H1 (cell line): ENCODE measurements around the gene SMARCAL1. TPM values are rescaled to one million over a fixed set of nuclear protein-coding genes. Genes with fewer than 3 reads are reported as not detected.

Source experiments
- CTCF ChIA-PET: fragments of 300-600 bp; sonication (Branson Sonifier 250); formaldehyde crosslinking; loops from one replicate; lab custom pipeline; 2021; ENCODE audit not compliant: partially characterized antibody; lab: Charles Lee
- POLR2A ChIA-PET: fragments of 300-600 bp; sonication (Branson Sonifier 250); formaldehyde crosslinking; loops from one replicate; lab custom pipeline; 2021; ENCODE audit warnings: inconsistent platforms; ENCODE audit not compliant: partially characterized antibody; lab: Charles Lee
- DNase-seq, 2 experiments: peaks; one replicate each; pipeline versions ENCODE4 v3.0.0 to v3.0.0-alpha.2; 2010 to 2022; ENCODE audit warnings: low spot score in 2 of 2, low read depth in 1 of 2, mixed read lengths in 1 of 2
- FAIRE-seq: peaks from 2 replicates; lab custom pipeline; 2011; peaks lifted over from hg19 to GRCh38; lab: Jason Lieb, UNC
- H2AFZ ChIP-seq: 2 replicates; pipeline ENCODE4 v1.8.1; 2012; ENCODE audit warnings: low read length, inconsistent platforms
- H2AK5ac ChIP-seq: 2 replicates; pipeline ENCODE4 v1.6.1; 2013; ENCODE audit warnings: low read depth, low read length
- H2BK120ac ChIP-seq: replicated peaks from 2 replicates; pipeline ENCODE3; 2013; ENCODE audit warnings: low read depth, low read length, inconsistent platforms
- H2BK12ac ChIP-seq: 2 replicates; pipeline ENCODE4 v1.6.1; 2013; ENCODE audit warnings: low read depth, low read length
- H2BK15ac ChIP-seq: 2 replicates; pipeline ENCODE4 v1.6.1; 2013; ENCODE audit warnings: low read length
- H2BK20ac ChIP-seq: 2 replicates; pipeline ENCODE4 v1.6.1; 2013; ENCODE audit warnings: low read length
- H2BK5ac ChIP-seq: 2 replicates; pipeline ENCODE4 v1.6.1; 2013; ENCODE audit warnings: low read depth, low read length
- H3K14ac ChIP-seq: 2 replicates; pipeline ENCODE4 v1.6.1; 2013; ENCODE audit warnings: inconsistent platforms; ENCODE audit not compliant: insufficient read length
- H3K18ac ChIP-seq: 2 replicates; pipeline ENCODE4 v1.6.1; 2013; ENCODE audit warnings: low read length; ENCODE audit errors: extremely low read depth
- H3K23ac ChIP-seq: 2 replicates; pipeline ENCODE4 v1.6.1; 2013; ENCODE audit warnings: inconsistent platforms; ENCODE audit not compliant: insufficient read length
- H3K23me2 ChIP-seq: 2 replicates; pipeline ENCODE4 v1.6.1; 2013; ENCODE audit warnings: low read depth, low read length
- H3K27ac ChIP-seq: 2 replicates; pipeline ENCODE4 v1.6.1; 2011; ENCODE audit warnings: low read depth, low read length, inconsistent platforms
- H3K27me3 ChIP-seq, 4 experiments: replicated peaks in 1 of 4; 1 replicate in 1 of 4; 2 replicates in 3 of 4; pipeline versions ENCODE4 v1.6.1 to v1.8.1; 2011 to 2013; ENCODE audit warnings: low read length in 3 of 4, mild to moderate bottlenecking in 3 of 4, inconsistent platforms in 2 of 4, mixed read lengths in 2 of 4, moderate library complexity in 1 of 4; ENCODE audit not compliant: control insufficient read depth in 3 of 4, insufficient read depth in 3 of 4; ENCODE audit errors: extremely low read depth in 1 of 4
- H3K36me3 ChIP-seq, 4 experiments: 2 replicates each; pipeline versions ENCODE4 v1.6.1 to v1.8.1; 2011 to 2013; ENCODE audit warnings: mild to moderate bottlenecking in 4 of 4, low read length in 3 of 4, moderate library complexity in 2 of 4, control low read depth in 1 of 4, inconsistent platforms in 1 of 4; ENCODE audit not compliant: insufficient read depth in 4 of 4, control insufficient read depth in 2 of 4
- H3K4ac ChIP-seq: replicated peaks from 2 replicates; pipeline ENCODE3; 2013; ENCODE audit warnings: low read length, low read depth, mixed read lengths, inconsistent platforms; ENCODE audit not compliant: insufficient read length
- H3K4me1 ChIP-seq, 4 experiments: replicated peaks in 1 of 4; 1 replicate in 1 of 4; 2 replicates in 3 of 4; pipeline versions ENCODE4 v1.6.1 to v1.8.1; 2011 to 2013; ENCODE audit warnings: low read length in 3 of 4, inconsistent platforms in 2 of 4, mixed read lengths in 1 of 4; ENCODE audit not compliant: insufficient read depth in 4 of 4, control insufficient read depth in 3 of 4
- H3K4me2 ChIP-seq, 2 experiments: 2 replicates each; pipeline versions ENCODE4 v1.6.1 to v1.8.1; 2011 to 2013; ENCODE audit warnings: low read depth in 2 of 2, low read length in 2 of 2, control low read depth in 1 of 2, inconsistent platforms in 1 of 2, mild to moderate bottlenecking in 1 of 2; ENCODE audit not compliant: insufficient read depth in 1 of 2
- H3K4me3 ChIP-seq, 4 experiments: fragments of 200-600, 300-600 bp in 1 of 4; sonication (generic), shearing (Covaris generic), sonication (Bioruptor Twin) in 1 of 4; 2 replicates each; pipeline versions ENCODE4 v1.5.1 to v1.8.1; 2011 to 2016; ENCODE audit warnings: low read length in 4 of 4, low read depth in 3 of 4, control low read depth in 2 of 4, inconsistent platforms in 2 of 4, mild to moderate bottlenecking in 2 of 4, mixed read lengths in 1 of 4, moderate library complexity in 1 of 4; ENCODE audit not compliant: insufficient read depth in 2 of 4; ENCODE audit errors: extremely low read depth in 1 of 4
- H3K56ac ChIP-seq: replicated peaks from 2 replicates; pipeline ENCODE3; 2013; ENCODE audit warnings: low read depth, mild to moderate bottlenecking, mixed read lengths, low read length, inconsistent platforms; ENCODE audit not compliant: insufficient read length
- H3K79me1 ChIP-seq: 2 replicates; pipeline ENCODE4 v1.6.1; 2013; ENCODE audit warnings: low read depth, low read length, control low read depth
- H3K79me2 ChIP-seq, 2 experiments: 2 replicates each; pipeline versions ENCODE4 v1.6.1 to v1.8.1; 2012 to 2013; ENCODE audit warnings: low read length in 2 of 2, mild to moderate bottlenecking in 2 of 2, inconsistent platforms in 1 of 2; ENCODE audit not compliant: insufficient read depth in 2 of 2, control insufficient read depth in 1 of 2
- H3K9ac ChIP-seq, 4 experiments: replicated peaks in 1 of 4; 1 replicate in 1 of 4; 2 replicates in 3 of 4; pipeline versions ENCODE4 v1.6.1 to v1.8.1; 2011 to 2013; ENCODE audit warnings: low read depth in 3 of 4, low read length in 3 of 4, control low read depth in 2 of 4, mild to moderate bottlenecking in 2 of 4, moderate library complexity in 2 of 4, inconsistent platforms in 1 of 4; ENCODE audit errors: extremely low read depth in 1 of 4
- H3K9me3 ChIP-seq, 2 experiments: 2 replicates each; pipeline versions ENCODE4 v1.6.1 to v1.8.1; 2012 to 2013; ENCODE audit warnings: mild to moderate bottlenecking in 2 of 2, moderate library complexity in 2 of 2, control low read depth in 1 of 2, inconsistent platforms in 1 of 2, low read depth in 1 of 2, low read length in 1 of 2, mixed read lengths in 1 of 2; ENCODE audit not compliant: insufficient read depth in 2 of 2
- H4K20me1 ChIP-seq, 2 experiments: replicated peaks in 1 of 2; 2 replicates each; pipeline versions ENCODE3 to v1.8.1; 2011 to 2013; ENCODE audit warnings: inconsistent platforms in 2 of 2, low read length in 2 of 2, mild to moderate bottlenecking in 1 of 2; ENCODE audit not compliant: insufficient read depth in 2 of 2, control insufficient read depth in 1 of 2
- H4K5ac ChIP-seq: 2 replicates; pipeline ENCODE4 v1.6.1; 2013; ENCODE audit warnings: low read length, low read depth, mixed read lengths, inconsistent platforms; ENCODE audit not compliant: insufficient read length
- H4K8ac ChIP-seq: 2 replicates; pipeline ENCODE4 v1.8.0; 2013; ENCODE audit warnings: mild to moderate bottlenecking, moderate library complexity, low read length, inconsistent platforms; ENCODE audit not compliant: insufficient read depth; ENCODE audit errors: extremely low read depth
- H4K91ac ChIP-seq: replicated peaks from 2 replicates; pipeline ENCODE3; 2013; ENCODE audit warnings: low read length, mixed read lengths, inconsistent platforms; ENCODE audit not compliant: insufficient read length
- CREB1 ChIP-seq: IDR thresholded peaks from 2 replicates; pipeline ENCODE4 v1.6.1; 2012; ENCODE audit warnings: inconsistent platforms
- EP300 ChIP-seq, 2 experiments: IDR thresholded peaks; 1 replicate in 1 of 2; 2 replicates in 1 of 2; pipeline ENCODE4 v1.6.1; 2011 to 2012; ENCODE audit warnings: low read depth in 2 of 2, low read length in 2 of 2, mild to moderate bottlenecking in 2 of 2, borderline replicate concordance in 1 of 2, inconsistent platforms in 1 of 2, moderate library complexity in 1 of 2
- TEAD4 ChIP-seq: IDR thresholded peaks from 2 replicates; pipeline ENCODE4 v1.6.1; 2012; ENCODE audit warnings: low read depth, low read length, inconsistent platforms, mixed read lengths
- WGBS, 2 experiments: shearing (Covaris generic) in 1 of 2; methylation state at CpG; one replicate each; pipeline versions ENCODE4 v1.1.6 to v1.1.7; 2013 to 2015; ENCODE audit warnings: low lambda C conversion rate in 2 of 2, mixed read lengths in 2 of 2, inconsistent platforms in 1 of 2, low coverage in 1 of 2, missing lambda C conversion rate in 1 of 2; ENCODE audit not compliant: insufficient replicate concordance in 2 of 2, insufficient coverage in 1 of 2, insufficient read length in 1 of 2; ENCODE audit errors: extremely low coverage in 1 of 2, missing lambda C conversion rate in 1 of 2; 5-methylcytosine and 5-hydroxymethylcytosine counted together
- polyA plus RNA-seq, 7 experiments: library from polyadenylated mRNA; depleted of rRNA in 3 of 7; stranded (reverse) in 5 of 7; unstranded in 2 of 7; fragments of >200 nt in 5 of 7; fragments of 200-250 nt in 2 of 7; gene quantifications; 1 replicate in 5 of 7; 2 replicates in 1 of 7; 4 replicates in 1 of 7; pipeline versions ENCODE4 v1.2.1 to v1.2.3, GENCODE V29; 2011 to 2013; ENCODE audit warnings: missing spikeins in 2 of 7, mixed read lengths in 2 of 7
- total RNA-seq: library from RNA; stranded (reverse); fragmentation: NEBNext Ultra II Directional; extraction: Animal tissue kit (Norgen Biotek cat#: 25700); gene quantifications from 2 replicates; pipeline ENCODE4 v1.2.1, GENCODE V29; 2021

The SMARCAL1 gene
- total and polyA plus RNA-seq, 2 of the 8 experiments (the other 6 are each of a cell fraction or from before 2014, with no cell fraction given), result 17.6 to 17.9 TPM

DNA sequence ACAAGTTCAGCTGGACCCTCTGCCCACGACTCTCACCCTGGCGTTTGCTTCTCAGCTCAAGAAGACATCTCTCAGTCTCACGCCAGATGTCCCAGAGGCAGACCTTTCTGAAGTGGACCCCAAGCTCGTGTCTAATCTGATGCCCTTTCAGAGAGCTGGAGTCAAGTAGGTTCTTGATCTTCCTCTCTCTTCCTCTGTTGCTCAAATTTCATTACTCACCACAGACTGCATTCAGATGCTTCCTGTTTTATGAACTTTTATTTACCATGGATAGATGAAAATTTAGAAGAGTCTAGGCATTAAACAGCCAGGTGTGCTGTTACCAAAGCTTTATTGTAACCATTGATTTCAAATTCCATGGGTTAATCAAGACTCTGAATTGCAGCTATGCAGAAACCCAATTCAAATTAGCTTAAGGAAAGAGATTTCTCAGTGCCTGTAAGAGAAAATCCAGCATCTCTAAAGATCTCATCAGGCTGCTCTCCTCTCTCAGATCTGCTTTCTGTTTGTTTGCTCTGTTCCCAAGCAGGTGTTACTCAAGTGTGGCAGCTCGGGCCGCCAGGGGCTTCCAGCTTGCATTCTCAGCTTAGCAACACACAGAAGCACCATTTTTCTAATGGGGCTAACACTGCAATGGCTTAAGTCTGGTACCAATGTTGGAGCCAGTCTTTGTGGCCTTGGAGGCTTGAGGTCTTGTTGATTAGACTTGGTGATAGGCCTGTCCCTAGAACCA, 16.5 kb downstream of the SMARCAL1 start:
- ChIA-PET POLR2A (interaction anchor here (1.0 kb wide), 1 partner anchor 12 kb away, joined by 3 read pairs; no protein-coding TSS in a partner anchor), CTCF (interaction anchor here (0.7 to 2.0 kb wide), 4 partner anchors 10 to 15 kb away, joined by 3 to 5 read pairs (median 3); no protein-coding TSS in a partner anchor)
- H3K23me2 ChIP-seq, result no peaks in the 10 kb centered on the region
- no peak overlapping the region for H3K56ac ChIP-seq
- no peak overlapping the region for H4K8ac ChIP-seq
- no peak overlapping the region for H3K23ac ChIP-seq
- no peak overlapping the region for H3K4me3 ChIP-seq
- 92% methylated on average over 6 of the region's 6 CpGs; no CpG with 5 or more reads in 1 of the 2 experiments for WGBS, 2 experiments
- H3K9me3 ChIP-seq, result no peaks in the 10 kb centered on the region
- H2BK120ac ChIP-seq, result no peak overlapping the region
- no peak overlapping the region for H3K14ac ChIP-seq
- H2BK12ac ChIP-seq, result no peak overlapping the region
- no peaks in the 10 kb centered on the region for H3K4me1 ChIP-seq
- H2BK20ac ChIP-seq, result no peak overlapping the region
- H3K79me1 ChIP-seq, result no peaks in the 10 kb centered on the region
- DNase-seq, result no peak
- no peak overlapping the region for H2AK5ac ChIP-seq
- H3K27ac ChIP-seq, result no peak overlapping the region
- no peaks in the 10 kb centered on the region for H3K79me2 ChIP-seq
- no peak for FAIRE-seq
- no peaks in the 10 kb centered on the region for H4K20me1 ChIP-seq
- H3K27me3 ChIP-seq, result no peaks in the 10 kb centered on the region
- H4K91ac ChIP-seq, result no peak overlapping the region
- H3K9ac ChIP-seq, result no peak overlapping the region
- H2BK5ac ChIP-seq, result no peak overlapping the region
- no peak overlapping the region for H2AFZ ChIP-seq
- H4K5ac ChIP-seq, result no peak overlapping the region
- no peak overlapping the region for H2BK15ac ChIP-seq
- H3K4ac ChIP-seq, result no peak overlapping the region
- no peak overlapping the region for H3K4me2 ChIP-seq
- peaks cover 2 to 43% (median 11%) of the 10 kb centered on the region in 4 experiments; a peak in 6 of 8 replicates for H3K36me3 ChIP-seq
- no peak overlapping the region for H3K18ac ChIP-seq
- TF ChIP-seq CREB1 (no peak), TEAD4 (no peak), EP300 (IDR thresholded peaks at IDR 0.05; ENCODE audit: borderline replicate concordance in 1 of 2, low read depth in 2 of 2, low read length in 2 of 2) (no peak)
